HS-5 (cell line): ENCODE results near the gene MYO5A.
"Not testable (repeated sequence)": the region's sequence is repeated elsewhere in the genome, so short reads cannot be mapped to it uniquely, and the experiment has no call there.

Experiments used
- DNase-seq: peaks from one replicate; pipeline ENCODE4 v3.0.0-alpha.2; 2012; ENCODE audit warnings: low read depth

The MYO5A gene

DNA sequence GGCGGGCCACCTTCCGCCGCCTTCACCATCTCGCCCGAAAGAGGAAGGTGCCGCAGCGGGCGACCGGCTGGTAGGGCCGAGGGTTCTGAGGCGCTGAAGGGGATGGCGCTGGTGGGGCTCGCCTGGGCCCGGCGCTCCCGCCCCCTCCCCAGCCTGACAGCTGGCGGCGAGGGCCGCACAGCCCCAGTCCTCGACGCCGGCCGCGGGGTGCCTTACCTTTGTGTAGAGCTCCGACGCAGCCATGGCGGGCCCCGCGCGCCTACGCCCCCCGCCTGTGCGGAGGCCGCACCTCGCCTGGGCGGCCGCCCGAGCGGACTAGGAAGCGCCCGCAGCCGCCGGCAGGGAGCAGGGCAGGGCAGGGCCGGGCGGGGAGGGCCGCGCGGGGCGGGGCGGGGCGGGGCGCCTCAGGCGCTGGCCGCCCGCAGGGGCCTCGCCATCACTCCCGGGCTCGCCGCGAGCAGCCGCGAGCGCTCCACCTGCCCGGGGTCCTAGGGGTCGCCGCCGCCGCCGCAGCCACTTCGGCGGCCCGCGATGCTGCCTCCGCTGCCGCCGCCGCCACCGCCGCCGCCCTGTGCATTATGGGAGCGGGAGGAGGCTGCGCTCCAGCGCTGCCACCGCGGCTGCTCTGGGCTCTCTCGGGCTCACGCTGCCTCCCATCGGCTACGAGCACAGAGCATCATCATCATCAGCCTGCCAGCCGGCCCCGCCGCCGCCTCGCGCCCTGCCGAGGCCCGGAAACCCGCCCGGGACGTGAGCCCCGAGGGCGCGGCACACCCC is at the start of gene MYO5A:
TSS of gene MYO5A (minus strand) at position 317 of the 777 bp plus-strand sequence. CDS start at position 243, 74 bp downstream.
- peak; percentile 31 for DNase-seq

DNA sequence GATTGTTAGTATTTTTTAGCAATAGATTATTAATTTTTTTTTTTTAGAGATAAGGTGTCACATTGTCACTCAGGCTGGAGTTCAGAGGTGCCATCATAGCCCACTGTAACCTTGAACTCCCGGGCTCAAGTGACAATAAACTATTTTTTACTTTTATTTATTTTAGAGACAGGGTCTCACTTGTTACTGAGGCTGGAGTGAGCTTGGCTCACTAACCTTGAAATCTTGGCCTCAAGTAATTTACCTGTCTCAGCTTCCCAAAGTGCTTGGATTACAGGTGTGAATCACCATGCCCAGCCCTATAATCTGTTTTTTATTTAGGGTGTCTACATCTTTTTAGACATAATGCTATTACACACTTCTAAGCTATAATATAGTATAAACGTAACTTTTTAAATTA is 48.0 kb upstream of the MYO5A start:
- no peak for DNase-seq

DNA sequence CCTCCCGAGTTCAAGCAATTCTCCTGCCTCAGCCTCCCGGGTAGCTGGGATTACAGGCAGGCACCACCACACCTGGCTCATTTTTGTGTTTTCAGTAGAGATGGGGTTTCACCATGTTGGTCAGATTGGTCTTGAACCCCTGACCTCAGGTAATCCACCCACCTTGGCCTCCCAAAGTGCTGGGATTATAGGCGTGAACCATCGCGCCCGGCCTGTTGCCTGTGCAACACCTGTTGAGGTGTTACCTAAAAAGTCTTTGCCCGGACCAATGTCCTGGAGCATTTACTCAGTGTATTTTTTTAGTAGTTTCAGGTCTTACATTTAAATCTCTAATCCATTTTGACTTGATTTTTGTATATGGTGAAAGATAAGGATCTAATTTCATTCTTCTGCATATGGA is 46.9 kb upstream of the MYO5A start:
- not testable (repeated sequence) for DNase-seq

DNA sequence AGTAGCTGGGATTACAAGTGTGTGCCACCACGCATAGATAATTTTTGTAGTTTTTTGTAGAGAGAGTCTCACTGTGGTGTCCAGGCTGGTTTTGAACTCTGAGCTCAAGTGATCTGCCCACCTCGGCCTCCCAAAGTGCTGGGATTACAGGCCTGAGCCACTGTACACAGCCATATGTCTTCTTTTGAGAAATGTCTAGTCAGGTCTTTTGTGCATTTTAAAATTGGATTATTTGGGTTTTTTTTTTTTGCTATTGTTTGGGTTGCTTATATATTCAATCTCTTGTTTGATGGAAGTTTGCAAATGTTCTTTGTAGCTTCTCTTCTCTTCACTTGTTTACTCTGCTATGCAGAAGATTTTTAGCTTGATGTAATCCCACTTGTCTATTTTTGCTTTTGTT is 46.4 kb upstream of the MYO5A start:
- DNase-seq, result no peak

DNA sequence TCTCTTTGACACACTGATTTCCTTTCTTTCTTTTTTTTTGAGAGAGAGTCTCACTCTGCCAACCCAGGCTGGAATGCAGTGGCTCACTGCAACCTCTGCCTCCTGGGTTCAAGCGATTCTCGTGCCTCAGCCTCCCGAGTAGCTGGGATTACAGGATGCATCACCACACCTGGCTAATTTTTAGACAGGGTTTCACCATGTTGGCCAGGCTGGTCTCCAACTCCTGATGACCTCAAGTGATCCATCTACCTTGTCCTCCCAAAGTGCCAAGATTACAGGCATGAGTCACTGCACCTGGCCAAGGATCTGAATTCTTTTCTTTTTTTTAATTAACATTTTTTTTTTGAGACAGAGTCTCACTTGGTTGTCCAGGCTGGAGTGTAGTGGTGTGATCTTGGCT is 45.9 kb upstream of the MYO5A start:
- DNase-seq, result not testable (repeated sequence)

DNA sequence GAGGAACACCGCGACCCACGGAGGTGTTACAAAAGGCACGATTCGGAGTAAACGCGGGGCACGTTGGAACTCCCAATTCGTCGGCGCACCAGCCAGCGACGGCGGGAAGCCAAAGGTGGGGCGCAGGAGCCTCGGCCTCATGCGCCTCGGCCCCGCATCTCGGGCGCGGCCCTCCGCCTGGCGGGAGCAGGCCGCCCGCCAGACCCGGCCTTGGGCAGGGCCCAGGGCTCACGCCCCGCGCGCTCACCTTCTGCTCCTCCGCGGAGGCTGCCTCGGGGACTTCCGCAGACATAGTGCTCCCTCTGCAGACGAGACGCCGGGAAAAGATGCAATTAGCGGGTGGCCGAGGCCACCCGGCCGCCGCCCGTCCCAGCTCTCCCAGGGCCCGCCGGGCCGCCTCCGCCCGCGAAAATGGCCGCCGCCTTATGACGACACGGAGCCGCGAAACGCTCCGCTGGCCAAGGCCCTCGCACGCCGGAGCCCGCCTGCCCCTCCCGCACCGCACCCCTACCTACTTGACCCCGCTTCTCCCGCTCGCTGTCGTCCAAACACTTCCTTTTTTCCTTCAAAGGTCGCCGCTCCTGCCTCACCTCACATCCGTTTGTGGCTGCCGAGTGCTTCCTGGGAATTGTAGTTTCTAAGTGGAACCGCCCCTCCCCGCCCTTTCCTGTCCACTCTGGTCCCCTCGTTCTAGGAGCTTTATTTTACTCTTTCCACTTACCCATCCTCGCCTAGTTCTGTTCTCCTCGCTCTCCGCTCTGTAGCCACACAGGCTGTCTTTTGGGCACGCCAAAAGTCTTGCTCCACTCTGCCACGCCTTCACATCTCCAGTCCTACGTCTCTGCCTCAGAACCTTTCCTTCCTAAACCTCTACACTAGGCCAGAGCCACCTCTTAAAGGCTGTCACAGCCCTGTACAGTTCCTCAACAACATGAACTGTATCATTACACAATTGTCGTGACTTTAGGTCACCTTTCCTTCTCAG is 40.2 kb upstream of the MYO5A start, which contains the start of gene ARPP19:
TSS of gene ARPP19 (minus strand) at position 430 of the 985 bp plus-strand sequence. CDS start at position 292, 138 bp downstream.
- DNase-seq, result peak; percentile 80

DNA sequence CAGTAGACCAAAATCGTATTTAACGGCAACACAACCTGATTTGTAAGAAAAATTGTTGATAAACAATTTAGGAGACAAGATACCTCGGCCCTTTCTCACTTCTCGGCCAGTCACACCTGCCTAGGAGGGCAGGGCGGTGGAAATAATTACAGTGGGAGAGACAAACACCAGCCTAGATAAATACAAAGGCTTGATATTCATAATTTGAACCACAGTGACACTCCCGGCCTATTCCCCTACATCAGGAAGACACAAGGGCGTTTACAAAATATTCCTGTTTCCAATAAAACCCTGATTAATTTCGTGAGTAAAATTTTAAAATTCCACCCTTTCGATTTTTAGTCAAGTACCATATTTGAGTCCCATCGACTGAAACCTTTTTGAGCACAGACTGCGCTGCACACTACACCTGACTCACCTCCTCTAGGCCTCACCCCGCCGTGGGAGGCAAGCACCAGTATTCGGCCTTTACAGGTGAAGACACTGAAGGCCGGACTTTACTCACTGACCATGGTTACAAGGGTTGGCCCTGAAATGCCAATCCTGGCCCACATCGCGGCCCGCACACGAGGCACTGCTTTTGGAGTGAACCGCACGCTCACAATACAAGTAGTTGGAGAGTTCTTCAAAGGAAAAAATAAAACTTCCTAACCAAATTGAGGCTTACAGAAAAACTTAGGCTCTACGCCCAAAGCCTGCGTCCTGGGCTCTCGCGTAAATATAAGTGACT is 39.4 kb upstream of the MYO5A start:
- no peak for DNase-seq

DNA sequence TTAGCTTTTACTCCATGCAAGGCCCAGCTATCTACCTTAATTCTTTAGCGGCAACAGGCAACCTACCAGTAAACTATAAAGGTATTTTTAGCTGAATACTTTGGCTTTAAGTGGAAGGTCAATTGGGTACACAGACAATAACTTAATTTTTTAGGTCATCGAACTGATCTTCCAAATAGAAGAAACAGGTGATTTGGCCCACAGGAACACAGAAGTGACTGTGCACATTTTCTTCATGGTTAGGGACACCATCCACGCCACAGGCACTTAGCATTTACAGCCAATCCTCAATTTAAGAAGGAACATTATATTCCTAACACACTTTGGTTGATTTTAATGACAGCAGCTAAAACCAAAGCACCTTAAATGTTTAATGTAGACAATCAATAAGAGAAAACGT is 38.2 kb upstream of the MYO5A start:
- DNase-seq, result no peak

DNA sequence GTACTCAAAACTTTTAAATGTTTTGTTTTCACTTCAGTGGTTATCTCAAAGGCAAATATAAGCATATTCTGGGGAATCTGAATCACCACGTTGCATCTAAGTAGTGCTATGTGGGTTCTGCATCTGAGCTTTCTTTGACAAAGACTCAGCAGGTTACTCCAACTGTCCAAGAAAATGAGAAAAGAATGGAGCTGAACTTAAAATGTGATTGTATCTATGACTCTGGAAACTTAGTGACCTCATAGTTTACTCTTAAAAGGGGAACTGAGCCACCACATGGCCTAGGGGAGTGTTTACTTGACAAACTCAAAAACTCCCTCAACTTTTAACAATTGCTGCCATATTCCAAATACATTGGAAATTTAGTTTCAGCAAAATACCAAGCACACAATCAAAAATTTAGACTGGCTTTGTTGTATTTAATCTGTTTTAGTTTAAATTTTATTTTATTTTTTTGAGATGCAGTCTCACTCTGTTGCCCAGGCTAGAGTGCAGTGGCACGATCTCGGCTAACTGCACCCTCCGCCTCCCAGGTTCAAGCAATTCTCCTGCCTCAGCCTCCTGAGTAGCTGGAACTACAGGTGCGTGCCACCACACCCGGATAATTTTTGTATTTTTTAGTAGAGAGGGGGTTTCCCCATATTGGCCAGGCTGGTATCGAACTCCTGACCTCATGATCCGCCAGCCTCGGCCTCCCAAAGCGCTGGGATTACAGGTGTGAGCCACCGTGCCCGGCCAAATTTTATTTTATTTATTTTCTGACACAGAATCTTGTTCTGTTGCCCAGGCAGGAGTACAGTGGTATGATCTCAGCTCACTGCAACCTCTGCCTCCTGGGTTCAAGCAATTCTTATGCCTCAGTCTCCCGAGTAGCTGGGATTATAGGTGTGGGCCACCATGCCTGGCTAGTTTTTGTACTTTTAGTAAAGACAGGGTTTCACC is 37.0 kb upstream of the MYO5A start:
- DNase-seq, result not testable (repeated sequence)

DNA sequence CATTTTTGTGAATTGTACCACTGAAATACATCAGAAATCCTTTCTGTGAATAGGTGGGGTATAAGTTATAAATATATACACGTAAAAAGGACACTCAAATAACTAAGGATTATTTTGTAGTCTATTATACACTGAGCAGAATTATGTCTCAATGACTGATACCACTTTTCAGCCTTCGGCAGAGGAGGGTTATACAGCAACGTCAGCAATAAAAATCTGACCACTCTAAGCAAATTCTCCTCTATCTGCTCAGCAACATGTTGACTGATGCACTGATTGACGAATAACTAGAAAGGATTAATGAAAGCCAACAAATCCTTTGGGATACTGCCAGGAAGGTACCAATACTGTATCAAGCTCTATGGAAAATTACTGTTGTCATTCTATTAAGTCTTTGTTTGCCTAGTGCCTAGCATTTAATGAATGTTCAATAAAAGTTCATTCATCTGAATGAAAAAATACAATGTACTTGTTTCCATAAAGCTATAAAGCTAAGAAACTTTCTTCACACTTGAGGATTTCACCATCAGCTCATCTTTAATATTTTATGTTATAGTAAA is 34.9 kb upstream of the MYO5A start:
- no peak for DNase-seq

DNA sequence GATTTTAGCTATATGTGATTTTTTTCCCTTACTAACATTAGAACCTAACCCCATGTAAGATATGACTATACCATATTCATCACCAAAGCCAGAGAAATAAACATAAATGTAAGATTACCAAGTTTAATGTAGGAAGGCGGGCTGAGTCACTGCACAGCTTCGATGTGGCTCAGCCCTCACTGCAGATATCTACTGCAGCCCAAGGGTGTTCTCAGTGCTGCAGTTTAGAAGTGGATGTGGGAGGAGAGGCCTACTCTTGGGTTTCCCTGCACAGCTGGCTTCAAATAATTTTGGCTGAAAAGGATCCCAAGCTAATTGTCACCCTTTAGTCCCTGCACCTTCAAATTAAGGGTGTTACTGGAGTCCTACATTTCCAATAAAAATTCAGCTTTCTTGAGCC is 30.9 kb upstream of the MYO5A start:
- DNase-seq, result no peak

DNA sequence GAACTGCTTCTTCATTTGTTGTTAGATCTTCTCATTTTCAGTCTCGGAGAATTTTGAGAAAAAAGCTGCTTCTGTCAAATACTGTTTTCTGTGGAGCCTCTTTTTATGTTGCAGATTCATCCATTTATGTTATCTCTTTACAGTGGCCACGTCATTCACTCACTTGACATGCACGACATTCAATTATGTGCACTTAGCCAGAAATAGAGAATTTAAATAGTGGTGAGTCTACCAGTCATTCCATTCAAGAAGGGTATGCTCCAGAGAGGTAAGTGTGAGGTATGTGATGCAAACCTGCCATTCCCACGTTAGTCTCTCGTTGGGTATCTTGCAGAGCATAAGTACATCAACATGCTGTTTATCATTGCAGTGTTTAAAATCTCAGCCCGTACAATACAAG is 30.3 kb upstream of the MYO5A start:
- DNase-seq, result no peak

DNA sequence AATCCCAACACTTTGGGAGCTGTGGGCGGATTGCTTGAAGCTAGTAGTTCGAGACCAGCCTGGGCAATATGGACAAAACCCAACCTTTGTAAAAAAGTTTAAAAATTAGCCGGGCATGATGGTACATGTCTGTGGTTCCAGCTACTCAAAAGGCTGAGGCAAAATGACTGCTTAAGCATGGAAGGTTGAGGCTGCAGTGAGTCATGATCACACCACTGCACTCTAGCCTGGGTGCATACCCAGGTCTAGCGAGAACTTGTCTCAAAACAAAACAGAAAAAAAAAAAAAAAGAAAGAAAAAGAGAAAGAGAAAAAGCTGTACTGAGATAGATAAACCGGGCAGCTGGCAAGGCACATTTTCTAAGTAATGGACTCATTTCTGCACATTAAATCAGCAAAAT is 29.5 kb upstream of the MYO5A start:
- no peak for DNase-seq

DNA sequence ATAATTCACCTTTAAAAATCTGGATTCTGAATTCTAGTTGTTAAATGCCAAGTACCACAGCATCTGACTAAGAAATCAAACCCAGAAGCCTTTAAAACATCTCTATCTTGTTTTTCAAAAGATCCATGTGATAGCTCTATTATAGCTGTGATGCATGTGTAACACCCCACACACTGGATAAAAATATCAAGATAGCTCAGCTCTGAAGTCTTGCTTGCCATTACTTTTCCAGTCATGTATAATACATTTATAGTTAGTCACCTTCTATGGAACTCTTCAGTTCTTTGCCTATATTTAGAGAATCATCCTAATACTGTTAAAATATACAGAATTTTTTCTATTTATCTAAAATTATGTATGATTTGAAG is 28.6 kb upstream of the MYO5A start:
- no peak for DNase-seq

DNA sequence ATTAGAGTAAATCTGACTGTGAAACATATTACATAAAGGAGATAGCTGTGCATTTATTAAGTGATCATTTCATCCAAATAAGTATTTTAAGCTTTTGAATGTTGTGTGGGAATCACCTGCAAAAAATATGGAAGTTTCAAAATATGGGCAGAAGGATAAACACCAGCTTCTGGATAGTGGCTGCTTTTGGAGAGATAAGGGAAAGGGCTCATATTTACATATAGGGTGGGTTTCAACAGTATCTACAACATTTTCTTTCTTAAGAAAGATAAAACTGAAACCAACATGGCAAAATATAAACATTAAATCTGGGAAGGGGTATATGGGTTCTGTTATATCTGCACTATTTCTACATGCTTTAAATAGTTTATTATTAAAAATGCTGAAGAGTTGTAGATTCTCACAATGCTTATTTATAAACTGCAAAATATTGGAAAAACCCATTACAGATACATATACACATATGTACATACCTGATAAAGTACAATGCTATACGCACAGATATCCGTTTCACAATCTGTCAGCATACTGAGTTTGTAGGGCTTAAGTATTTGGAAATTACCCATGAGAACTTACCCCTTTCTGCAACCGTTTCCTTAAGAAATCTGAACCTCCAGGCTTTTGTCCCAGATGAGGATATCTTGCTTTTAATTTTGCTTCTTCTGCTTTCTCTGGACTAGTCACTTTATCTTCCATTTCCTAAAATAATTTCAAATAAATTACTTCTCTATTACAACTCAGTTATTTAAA is 28.0 kb upstream of the MYO5A start:
- no peak for DNase-seq

DNA sequence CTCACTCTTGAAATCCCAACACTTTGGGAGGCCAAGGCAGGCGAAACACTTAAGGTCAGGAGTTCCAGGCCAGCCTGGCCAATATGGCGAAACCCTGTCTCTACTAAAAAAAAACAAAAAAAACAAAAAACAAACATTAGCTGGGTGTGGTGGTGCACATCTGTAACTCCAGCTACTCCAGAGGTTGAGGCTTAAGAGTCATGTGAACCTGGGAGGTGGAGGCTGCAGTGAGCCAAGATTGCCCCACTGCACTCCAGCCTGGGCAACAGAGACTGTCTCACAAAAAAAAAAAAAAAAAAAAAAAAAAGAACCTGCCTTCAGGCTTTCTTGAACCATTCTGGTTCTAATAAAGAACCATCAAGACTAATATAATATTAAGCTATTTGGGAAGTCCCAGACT is 23.6 kb upstream of the MYO5A start:
- no peak for DNase-seq

DNA sequence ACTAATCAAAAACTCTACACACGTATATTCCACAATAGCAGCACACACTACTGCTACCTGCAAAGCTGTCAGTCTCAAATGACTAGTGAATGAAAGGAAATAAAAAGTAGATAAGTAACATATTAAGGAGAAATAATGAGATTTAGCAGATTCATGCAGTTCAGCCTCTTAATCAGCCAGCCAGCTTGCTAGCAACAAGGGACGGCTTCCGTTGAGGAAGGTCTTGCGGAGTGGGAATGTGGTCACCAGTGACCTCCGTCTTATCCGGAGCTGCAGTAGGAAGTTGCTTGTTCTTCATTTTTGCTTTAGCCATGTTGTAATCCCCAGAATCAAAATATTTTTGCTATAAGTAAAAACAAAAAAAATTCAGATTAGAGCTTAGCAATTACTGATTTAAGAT is 23.1 kb upstream of the MYO5A start:
- DNase-seq, result no peak

DNA sequence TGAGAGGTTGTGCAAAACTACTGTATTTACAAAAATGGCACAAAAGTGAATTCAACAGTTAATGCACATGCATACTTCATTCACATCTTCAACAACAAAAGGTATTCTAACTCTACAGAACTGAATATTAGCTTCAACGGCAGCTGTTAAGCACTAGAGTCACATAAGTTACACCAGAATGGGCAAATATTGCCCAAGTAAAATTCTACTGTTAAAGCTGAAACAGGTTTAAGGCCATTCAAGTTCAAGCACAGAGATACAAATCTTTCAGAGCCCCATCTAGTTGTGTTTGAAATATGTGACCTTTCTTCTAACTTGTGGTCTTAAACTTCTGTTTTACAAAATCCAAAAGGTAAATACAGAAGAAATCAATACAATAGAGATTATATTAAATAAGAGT is 22.5 kb upstream of the MYO5A start:
- not testable (repeated sequence) for DNase-seq

DNA sequence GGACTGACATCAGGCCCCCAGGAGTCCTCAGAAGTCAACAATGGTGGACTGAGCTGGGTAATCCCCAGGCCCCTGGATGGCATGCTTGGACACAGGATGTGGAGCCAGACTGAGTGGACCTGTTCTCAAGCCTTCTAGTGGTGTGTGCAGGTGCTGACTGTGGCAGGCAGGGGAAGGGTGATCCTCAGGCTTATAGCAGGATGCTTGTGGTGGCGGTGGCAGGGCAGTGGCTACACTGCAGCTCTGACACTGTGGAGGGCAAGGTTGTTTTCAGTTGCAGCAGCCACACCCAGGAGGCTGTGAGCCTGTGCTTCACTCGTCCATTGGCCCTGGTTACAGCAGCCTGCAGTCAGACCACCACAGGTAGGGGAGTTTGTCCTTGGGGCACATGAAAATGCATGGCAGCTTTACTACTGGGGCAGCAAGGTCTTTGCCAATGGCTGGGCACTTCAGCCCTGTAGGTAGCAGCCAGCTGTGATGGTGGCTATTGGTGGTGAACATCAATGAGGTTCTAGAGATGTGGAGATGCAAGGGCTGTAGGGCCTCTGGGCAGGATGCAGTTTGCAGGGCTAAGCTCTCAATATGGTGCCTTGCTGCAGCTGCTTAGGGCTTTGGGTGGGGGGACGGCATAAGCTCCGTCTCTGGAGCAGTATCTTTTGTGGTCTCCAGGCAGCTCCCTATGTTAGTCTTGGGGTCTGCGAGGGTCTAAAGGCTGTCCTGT is 17.5 kb upstream of the MYO5A start:
- no peak for DNase-seq
